Measurements from ENCODE around the gene C14orf119.

The C14orf119 gene

GRCh38 chr14:23080474-23080873 lies 14.8 kb upstream of the C14orf119 start:
- no peak for DNase-seq
- intact Hi-C loops (cut with DNase I): no loop called here

GRCh38 chr14:23085458-23085857 lies 9.8 kb upstream of the C14orf119 start:
- no peak for DNase-seq
- intact Hi-C loops (cut with DNase I): no loop called here

- intact Hi-C loops (cut with DNase I): no loop called here
Observed at GRCh38 chr14:23086565-23086964, 8.7 kb upstream of the C14orf119 start.

GRCh38 chr14:23089498-23090253 lies 5.6 kb upstream of the C14orf119 start:
- intact Hi-C loops (cut with DNase I): no loop called here
- peak in 1 of 10 donors; percentile 35 for DNase-seq

More at GRCh38 chr14:23086565-23086964, 8.7 kb upstream of the C14orf119 start:
- no peak for DNase-seq

GRCh38 chr14:23090254-23090636 lies 5.1 kb upstream of the C14orf119 start:
- intact Hi-C loops (cut with DNase I): no loop called here
- no peak for DNase-seq

GRCh38 chr14:23091294-23092225 lies 3.7 kb upstream of the C14orf119 start:
- no peak for DNase-seq
- intact Hi-C loops (cut with DNase I): no loop called here

- intact Hi-C loops (cut with DNase I): no loop called here
- DNase-seq: no peak
Observed at GRCh38 chr14:23093104-23093503, 2.2 kb upstream of the C14orf119 start.

- intact Hi-C loops (cut with DNase I): no loop called here
- no peak for DNase-seq
Observed at GRCh38 chr14:23093526-23093925, 1.8 kb upstream of the C14orf119 start.

- intact Hi-C loops (cut with DNase I): no loop called here
- DNase-seq: peak in 1 of 10 donors; percentile 87
Observed at GRCh38 chr14:23093991-23094665, 1.2 kb upstream of the C14orf119 start.

GRCh38 chr14:23094666-23095195 lies 574 bp upstream of the C14orf119 start, which contains the start of gene ACIN1:
TSS of gene ACIN1 (minus strand) at chr14:23095136. CDS start at chr14:23095112, 24 bp downstream.
- DNase-seq: peak in 8 of 10 donors; percentile 53 to 89 (median 66)
- intact Hi-C loops (cut with DNase I): no loop called here

GRCh38 chr14:23097786-23098185 lies 2.5 kb downstream of the C14orf119 start:
- intact Hi-C loops (cut with DNase I): no loop called here

GRCh38 chr14:23099212-23099861 lies 4.0 kb downstream of the C14orf119 start:
- no peak for DNase-seq

More at GRCh38 chr14:23097786-23098185, 2.5 kb downstream of the C14orf119 start:
- no peak for DNase-seq

GRCh38 chr14:23101213-23101970 lies 6.1 kb downstream of the C14orf119 start:
- DNase-seq: no peak
- intact Hi-C loops (cut with DNase I): no loop called here

More at GRCh38 chr14:23099212-23099861, 4.0 kb downstream of the C14orf119 start:
- intact Hi-C loops (cut with DNase I): no loop called here

GRCh38 chr14:23101986-23102625 lies 6.8 kb downstream of the C14orf119 start:
- intact Hi-C loops (cut with DNase I): no loop called here

GRCh38 chr14:23102801-23103200 lies 7.5 kb downstream of the C14orf119 start:
- intact Hi-C loops (cut with DNase I): no loop called here
- DNase-seq: peak in 3 of 10 donors; percentile 23 to 90 (median 59)

More at GRCh38 chr14:23101986-23102625, 6.8 kb downstream of the C14orf119 start:
- no peak for DNase-seq

GRCh38 chr14:23103581-23103980 lies 8.3 kb downstream of the C14orf119 start:
- no peak for DNase-seq
- intact Hi-C loops (cut with DNase I): no loop called here

- no peak for DNase-seq
- intact Hi-C loops (cut with DNase I): no loop called here
Observed at GRCh38 chr14:23104070-23104590, 8.8 kb downstream of the C14orf119 start.

- no peak for DNase-seq
- intact Hi-C loops (cut with DNase I): no loop called here
Observed at GRCh38 chr14:23104591-23105347, 9.5 kb downstream of the C14orf119 start, which contains the start of gene CIROP. TSS of gene CIROP (minus strand) at chr14:23104989. CDS start at chr14:23104920, 69 bp downstream.
